ENCODE measurements around the gene TBC1D8. TPM values are rescaled to one million over a fixed set of nuclear protein-coding genes. Genes with fewer than 3 reads are reported as not detected.

The TBC1D8 gene
- total RNA-seq, 1 donor from 2014 or later = 45.0 TPM

DNA sequence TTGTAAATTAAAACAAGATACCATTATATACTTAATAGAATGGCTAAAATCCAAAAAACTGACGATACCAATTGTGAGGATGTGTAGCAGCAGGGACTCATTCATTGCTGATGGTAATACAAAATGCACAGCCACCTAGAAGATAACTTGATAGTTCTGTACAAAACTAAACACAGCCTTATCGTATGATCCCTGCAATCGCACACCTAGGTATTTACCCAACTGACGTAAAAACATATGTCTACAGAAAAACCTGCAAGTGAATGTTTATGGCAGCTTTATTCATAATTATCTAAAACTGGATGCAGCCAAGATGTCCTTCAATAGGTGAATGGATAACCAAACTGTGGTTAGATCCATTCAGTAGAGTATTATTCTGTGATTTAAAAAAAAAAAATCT is 45.5 kb downstream of the TBC1D8 start:
- peaks cover 69% of the 10 kb centered on the region for H3K4me1 ChIP-seq

DNA sequence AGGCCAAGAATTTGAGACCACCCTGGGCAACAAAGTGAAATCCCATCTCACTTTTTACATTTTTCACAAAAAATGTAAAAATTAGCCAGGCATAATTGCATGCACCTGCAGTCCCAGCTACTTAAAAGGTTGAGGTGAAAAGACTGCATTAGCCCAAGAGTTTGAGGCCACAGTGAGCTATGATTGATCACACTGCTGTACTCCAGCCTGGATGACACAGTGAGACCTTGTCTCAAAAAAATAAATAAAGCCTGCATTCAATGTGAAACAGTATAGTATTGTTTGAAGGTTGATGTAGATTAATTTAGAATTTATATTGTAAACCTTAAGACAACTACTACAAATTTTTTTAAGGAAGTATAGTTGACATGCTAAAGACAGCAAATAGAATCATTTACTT is 53.5 kb downstream of the TBC1D8 start:
- no peak overlapping the region for H3K4me3 ChIP-seq
- TF ChIP-seq, protein P1, sequence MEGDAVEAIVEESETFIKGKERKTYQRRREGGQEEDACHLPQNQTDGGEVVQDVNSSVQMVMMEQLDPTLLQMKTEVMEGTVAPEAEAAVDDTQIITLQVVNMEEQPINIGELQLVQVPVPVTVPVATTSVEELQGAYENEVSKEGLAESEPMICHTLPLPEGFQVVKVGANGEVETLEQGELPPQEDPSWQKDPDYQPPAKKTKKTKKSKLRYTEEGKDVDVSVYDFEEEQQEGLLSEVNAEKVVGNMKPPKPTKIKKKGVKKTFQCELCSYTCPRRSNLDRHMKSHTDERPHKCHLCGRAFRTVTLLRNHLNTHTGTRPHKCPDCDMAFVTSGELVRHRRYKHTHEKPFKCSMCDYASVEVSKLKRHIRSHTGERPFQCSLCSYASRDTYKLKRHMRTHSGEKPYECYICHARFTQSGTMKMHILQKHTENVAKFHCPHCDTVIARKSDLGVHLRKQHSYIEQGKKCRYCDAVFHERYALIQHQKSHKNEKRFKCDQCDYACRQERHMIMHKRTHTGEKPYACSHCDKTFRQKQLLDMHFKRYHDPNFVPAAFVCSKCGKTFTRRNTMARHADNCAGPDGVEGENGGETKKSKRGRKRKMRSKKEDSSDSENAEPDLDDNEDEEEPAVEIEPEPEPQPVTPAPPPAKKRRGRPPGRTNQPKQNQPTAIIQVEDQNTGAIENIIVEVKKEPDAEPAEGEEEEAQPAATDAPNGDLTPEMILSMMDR (IDR thresholded peaks at IDR 0.05; ENCODE audit: borderline replicate concordance) = no peak
- intact Hi-C loops (cut with micrococcal nuclease) = no loop called here
- H3K9me3 ChIP-seq (replicated peaks) = peaks cover 32% of the 10 kb centered on the region
- no peak overlapping the region for H3K27ac ChIP-seq (replicated peaks)
- no peaks in the 10 kb centered on the region for H3K27me3 ChIP-seq (ENCODE audit: low read depth)
- H3K36me3 ChIP-seq = no peaks in the 10 kb centered on the region
- no peak for DNase-seq
- H3K4me1 ChIP-seq = peaks cover 19% of the 10 kb centered on the region

More for the DNA sequence above, 45.5 kb downstream of the TBC1D8 start:
- Histone ChIP-seq H3K36me3 (no peaks in the 10 kb centered on the region), H3K27me3 (ENCODE audit: low read depth) (no peaks in the 10 kb centered on the region), H3K4me3 (no peak overlapping the region), H3K9me3 (replicated peaks) (peaks cover 16% of the 10 kb centered on the region), H3K27ac (replicated peaks) (peak overlapping the region; percentile 93)
- intact Hi-C loops (cut with micrococcal nuclease) = no loop called here
- DNase-seq = no peak
- TF ChIP-seq, protein P1 (IDR thresholded peaks at IDR 0.05; ENCODE audit: borderline replicate concordance) = no peak

DNA sequence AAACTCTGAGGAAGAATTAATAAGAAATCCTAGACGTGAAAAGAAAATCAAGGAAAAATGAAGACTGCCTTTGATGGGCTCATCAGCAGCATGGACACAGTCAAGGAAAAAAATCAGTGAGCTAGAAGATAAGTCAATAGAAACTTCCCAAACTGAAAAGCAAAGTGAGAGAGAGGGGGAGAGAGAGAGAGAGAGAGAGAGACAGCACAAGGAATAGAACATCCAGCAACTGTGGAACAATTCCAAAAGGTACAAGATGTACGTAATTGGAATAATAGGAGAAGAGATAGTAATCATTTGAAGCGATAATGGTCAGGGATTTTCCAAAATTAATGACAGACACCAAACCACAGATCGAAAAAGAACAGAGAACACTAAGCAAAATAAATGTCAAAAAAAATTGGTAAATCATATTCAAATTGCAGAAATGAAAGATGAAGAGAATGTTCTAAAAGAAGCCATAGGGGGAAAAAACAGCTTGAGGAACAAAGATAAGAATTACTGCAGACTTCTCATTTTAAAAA is 54.5 kb downstream of the TBC1D8 start:
- H3K36me3 ChIP-seq = no peaks in the 10 kb centered on the region
- peak overlapping the region; percentile 7 for H3K27ac ChIP-seq (replicated peaks)
- no peak for DNase-seq
- TF ChIP-seq, protein P1 (IDR thresholded peaks at IDR 0.05; ENCODE audit: borderline replicate concordance) = no peak
- H3K4me1 ChIP-seq = peaks cover 27% of the 10 kb centered on the region
- peaks cover 27% of the 10 kb centered on the region for H3K9me3 ChIP-seq (replicated peaks)
- H3K27me3 ChIP-seq (ENCODE audit: low read depth) = no peaks in the 10 kb centered on the region
- H3K4me3 ChIP-seq = no peak overlapping the region
- intact Hi-C loops (cut with micrococcal nuclease) = no loop called here

DNA sequence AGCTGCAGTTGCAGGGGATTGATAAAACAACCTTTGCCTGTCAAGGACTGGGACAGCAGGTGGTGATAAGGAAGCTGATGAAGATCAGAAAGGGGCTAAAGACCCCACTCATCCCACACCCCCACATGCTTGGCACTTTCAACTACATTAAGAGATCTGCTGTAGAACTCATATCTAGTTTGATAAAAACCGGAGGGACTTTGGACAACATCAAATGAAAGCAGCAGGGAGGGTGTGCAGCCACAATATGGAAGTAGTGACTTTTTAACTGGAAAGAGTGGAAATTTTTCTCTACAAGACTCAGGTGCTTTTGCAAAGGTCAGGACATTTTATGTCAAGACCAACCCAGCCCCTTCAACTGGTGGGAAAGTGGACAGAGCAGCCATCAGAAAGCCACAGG is 56.8 kb downstream of the TBC1D8 start:
- no peak overlapping the region for H3K27ac ChIP-seq (replicated peaks)

DNA sequence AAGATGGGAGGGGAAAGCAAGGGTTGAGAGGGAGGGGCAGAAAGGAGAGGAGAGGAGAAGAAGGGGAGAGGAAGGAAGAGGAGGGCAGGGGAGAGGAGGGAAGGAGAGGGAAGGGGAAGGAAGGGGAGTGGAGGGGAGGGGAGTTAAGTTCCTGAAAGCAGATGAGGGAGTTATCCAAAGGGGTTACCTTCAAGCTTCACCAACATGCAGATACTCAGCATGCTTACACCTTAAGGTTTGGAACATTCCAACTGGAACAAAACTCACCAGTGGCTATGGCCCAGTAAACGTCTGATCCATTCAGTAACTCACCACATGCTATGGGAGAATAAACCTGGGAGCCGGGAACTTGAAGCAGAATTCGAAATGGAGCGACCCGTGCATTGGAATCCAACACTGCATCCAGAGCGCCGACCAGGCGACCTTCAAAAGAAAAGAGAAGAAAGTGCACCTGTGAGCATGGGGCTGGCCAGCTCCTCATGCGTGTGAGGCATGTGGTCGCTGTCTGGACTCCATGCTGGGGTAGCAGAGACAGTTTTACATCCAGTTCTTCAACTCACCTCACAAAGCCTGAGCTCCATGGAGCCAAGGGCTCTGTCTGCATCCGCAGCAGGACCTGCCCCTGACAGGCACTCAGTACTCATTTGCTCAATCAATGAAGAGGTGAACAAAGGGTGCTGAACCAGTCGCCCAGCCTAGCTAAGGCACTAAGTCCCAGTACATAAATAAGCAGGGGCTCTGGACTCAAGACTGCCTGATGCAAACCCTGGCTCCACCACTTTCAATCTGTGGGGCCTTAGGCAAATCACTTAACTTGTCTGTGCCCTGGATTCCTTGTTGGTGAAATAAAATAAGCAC is 61.0 kb downstream of the TBC1D8 start:
- intact Hi-C loops (cut with micrococcal nuclease) = no loop called here
- no peak for DNase-seq
- Histone ChIP-seq H3K4me3 (no peak overlapping the region), H3K36me3 (peaks cover 11% of the 10 kb centered on the region), H3K27me3 (ENCODE audit: low read depth) (no peaks in the 10 kb centered on the region), H3K27ac (replicated peaks) (no peak overlapping the region), H3K9me3 (replicated peaks) (no peaks in the 10 kb centered on the region), H3K4me1 (peaks cover 30% of the 10 kb centered on the region)
- TF ChIP-seq, protein P1 (IDR thresholded peaks at IDR 0.05; ENCODE audit: borderline replicate concordance) = no peak

More for the DNA sequence above, 56.8 kb downstream of the TBC1D8 start:
- Histone ChIP-seq H3K4me3 (no peak overlapping the region), H3K4me1 (peaks cover 34% of the 10 kb centered on the region), H3K36me3 (no peaks in the 10 kb centered on the region), H3K27me3 (ENCODE audit: low read depth) (no peaks in the 10 kb centered on the region), H3K9me3 (replicated peaks) (peaks cover 14% of the 10 kb centered on the region)
- no peak for DNase-seq
- TF ChIP-seq, protein P1 (IDR thresholded peaks at IDR 0.05; ENCODE audit: borderline replicate concordance) = no peak
- intact Hi-C loops (cut with micrococcal nuclease) = no loop called here
